Right ventricle myocardium inferior (tissue), 1 donor: ENCODE results near the gene IL23A. TPM values are rescaled to one million over a fixed set of nuclear protein-coding genes. Genes with fewer than 3 reads are reported as not detected.

ENCODE experiments used
- ATAC-seq: fragments of 200-7000 bp; cut with Tn5 transposase; one replicate; pipeline ENCODE4 v1.9.1; 2020; ENCODE audit warnings: mild to moderate bottlenecking, moderate library complexity
- DNase-seq: peaks from one replicate; pipeline ENCODE4 v3.0.0; 2021; ENCODE audit errors: missing footprints
- intact Hi-C: fragments of 100-400 bp; cut with DNase I; formaldehyde crosslinking; loops from one replicate; pipeline ENCODE4 v1.11.0; 2022
- long read RNA-seq: library from polyadenylated mRNA; unstranded; transcript quantifications from one replicate; pipeline ENCODE4 v2.0.0, GENCODE V29; 2021
- total RNA-seq: library from RNA; stranded (reverse); fragmentation: NEBNext Ultra II Directional; extraction: Animal tissue kit (Norgen Biotek cat#: 25700); gene quantifications from one replicate; pipeline ENCODE4 v1.2.1, GENCODE V29; 2021
- donor health status: DM: no; HTN: yes; CAD: no; lungs with severe emphysema.

Gene IL23A, protein sequence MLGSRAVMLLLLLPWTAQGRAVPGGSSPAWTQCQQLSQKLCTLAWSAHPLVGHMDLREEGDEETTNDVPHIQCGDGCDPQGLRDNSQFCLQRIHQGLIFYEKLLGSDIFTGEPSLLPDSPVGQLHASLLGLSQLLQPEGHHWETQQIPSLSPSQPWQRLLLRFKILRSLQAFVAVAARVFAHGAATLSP
- total RNA-seq = not detected
- long read RNA-seq = 0 reads

DNA sequence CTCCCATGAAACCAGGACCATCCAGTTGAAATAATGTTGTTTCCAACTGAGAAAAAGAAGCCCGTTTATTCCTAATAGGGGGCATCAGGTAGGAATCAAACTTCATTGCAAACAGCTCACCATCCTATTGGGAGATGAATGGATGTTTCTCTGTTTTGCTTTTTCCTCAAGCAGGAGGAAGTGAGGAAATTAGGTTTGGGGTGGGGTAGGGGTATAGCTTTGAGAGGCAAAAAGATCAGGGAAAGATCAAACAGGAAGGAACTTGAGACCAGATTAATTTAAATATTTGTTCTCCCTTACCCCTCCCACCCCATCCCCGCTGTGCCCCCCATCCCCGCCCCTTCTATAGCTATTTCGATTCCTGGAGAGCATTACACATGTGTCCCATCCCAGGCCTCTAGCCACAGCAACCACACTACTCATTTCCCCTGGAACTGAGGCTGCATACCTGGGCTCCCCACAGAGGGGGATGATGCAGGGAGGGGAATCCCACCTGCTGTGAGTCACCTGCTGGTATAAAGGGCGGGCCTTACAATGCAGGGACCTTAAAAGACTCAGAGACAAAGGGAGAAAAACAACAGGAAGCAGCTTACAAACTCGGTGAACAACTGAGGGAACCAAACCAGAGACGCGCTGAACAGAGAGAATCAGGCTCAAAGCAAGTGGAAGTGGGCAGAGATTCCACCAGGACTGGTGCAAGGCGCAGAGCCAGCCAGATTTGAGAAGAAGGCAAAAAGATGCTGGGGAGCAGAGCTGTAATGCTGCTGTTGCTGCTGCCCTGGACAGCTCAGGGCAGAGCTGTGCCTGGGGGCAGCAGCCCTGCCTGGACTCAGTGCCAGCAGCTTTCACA, at the start of gene IL23A:
Gene IL23A (plus strand): TSS at position 577 of the 850 bp plus-strand sequence. CDS start 161 bp downstream, at position 738.
- ATAC-seq (no peak), DNase-seq (no peak)
- intact Hi-C loops = no loop called here

DNA sequence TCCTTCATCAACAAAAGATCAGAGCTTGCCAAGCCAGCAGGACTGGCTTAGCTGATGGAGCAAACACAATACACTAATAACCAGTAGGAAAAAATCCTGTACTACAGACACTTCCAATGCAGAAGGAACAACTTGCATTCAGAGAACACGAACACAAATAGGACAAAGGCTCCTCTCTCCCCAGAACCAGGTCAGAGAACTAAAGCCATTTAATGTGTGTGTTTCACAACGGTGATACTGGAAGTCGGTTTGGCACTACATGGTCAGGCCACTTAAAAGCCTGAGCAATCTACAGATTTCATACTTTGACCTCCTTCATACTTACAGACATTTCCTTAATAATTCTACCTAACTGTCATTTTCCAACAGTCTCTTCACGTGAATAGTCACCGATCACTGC, 44.9 kb upstream of the IL23A start:
- ATAC-seq (no peak), DNase-seq (no peak)
- intact Hi-C loops = no loop called here

DNA sequence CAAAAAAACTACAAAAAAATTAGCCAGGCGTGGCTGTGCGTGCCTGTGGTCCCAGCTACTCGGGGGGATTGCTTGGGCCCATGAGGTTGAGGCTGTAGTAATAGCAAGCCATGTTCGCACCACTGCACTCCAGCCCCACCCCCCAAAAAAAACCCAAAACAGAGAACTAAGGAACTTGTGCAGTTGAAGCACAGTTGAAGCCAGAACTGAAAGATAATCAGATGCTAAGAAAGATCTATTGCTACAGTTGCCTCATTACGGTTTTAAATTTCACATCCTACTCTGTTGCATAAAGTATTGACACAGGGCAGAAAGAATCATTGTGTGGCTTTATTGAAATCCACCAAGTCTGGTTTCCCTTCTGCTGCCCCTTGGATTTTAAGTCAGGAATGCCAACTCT, 42.4 kb upstream of the IL23A start:
- no peak for DNase-seq
- ATAC-seq = no peak
- intact Hi-C loops = no loop called here

GRCh38 chr12:56297400-56297799, 41.3 kb upstream of the IL23A start:
- no peak for DNase-seq
- intact Hi-C loops = no loop called here
- ATAC-seq = no peak

- intact Hi-C loops = no loop called here
- no peak for ATAC-seq
- DNase-seq = no peak
These were observed 39.9 kb upstream of the IL23A start for GRCh38 chr12:56298828-56299227.

GRCh38 chr12:56299308-56299852, 39.3 kb upstream of the IL23A start:
- intact Hi-C loops = no loop called here
- DNase-seq = no peak
- ATAC-seq = peak; percentile 3

DNA sequence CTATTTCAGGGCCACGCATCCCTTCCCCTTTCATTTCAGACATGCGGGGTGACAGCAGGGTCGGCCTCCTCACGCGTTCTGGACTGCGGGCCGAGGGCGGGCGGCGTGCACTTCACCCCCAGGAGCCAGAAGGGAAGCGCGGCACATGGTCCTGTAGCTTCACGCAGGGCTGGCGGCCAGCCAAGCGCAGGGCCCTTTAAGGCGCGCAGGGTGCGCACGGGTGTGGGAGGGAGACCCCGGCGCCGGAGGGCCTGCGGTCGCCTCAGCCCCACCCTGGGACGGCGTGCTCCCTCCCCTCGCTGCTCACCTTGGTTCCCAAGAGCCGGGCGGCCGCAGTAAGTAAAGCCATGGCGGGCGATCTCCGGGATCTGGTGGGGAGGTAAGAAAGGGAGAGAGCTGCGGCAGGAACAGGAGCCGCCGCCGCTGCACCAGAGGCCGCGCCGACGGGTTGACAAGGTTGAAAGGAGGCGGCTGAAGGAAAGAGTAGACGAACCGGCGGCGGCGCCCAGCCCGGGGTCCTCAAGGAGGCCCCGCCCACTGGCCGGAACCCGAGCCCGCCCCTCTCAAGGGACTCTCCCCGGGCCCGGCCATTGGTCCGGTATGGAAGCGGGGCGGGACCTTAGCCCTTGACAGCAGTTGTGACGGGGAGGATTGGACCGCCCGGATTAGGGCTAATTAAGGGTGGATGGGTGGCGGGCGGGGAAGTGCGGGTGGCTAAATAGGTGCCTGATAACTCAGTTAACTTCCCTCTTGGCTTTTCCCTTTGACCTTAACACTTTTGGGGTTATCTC, 38.6 kb upstream of the IL23A start, which contains the start of gene CS:
Gene CS (minus strand): TSS at position 478 of the 791 bp plus-strand sequence. CDS start 129 bp downstream, at position 349.
- intact Hi-C loops = loop anchor here (1.0 to 2.0 kb wide), 4 partner anchors 16 to 181 kb away; partner anchors contain the start of genes COQ10A, NABP2 and ZC3H10
- DNase-seq (peak; percentile 100), ATAC-seq (peak; percentile 98)

DNA sequence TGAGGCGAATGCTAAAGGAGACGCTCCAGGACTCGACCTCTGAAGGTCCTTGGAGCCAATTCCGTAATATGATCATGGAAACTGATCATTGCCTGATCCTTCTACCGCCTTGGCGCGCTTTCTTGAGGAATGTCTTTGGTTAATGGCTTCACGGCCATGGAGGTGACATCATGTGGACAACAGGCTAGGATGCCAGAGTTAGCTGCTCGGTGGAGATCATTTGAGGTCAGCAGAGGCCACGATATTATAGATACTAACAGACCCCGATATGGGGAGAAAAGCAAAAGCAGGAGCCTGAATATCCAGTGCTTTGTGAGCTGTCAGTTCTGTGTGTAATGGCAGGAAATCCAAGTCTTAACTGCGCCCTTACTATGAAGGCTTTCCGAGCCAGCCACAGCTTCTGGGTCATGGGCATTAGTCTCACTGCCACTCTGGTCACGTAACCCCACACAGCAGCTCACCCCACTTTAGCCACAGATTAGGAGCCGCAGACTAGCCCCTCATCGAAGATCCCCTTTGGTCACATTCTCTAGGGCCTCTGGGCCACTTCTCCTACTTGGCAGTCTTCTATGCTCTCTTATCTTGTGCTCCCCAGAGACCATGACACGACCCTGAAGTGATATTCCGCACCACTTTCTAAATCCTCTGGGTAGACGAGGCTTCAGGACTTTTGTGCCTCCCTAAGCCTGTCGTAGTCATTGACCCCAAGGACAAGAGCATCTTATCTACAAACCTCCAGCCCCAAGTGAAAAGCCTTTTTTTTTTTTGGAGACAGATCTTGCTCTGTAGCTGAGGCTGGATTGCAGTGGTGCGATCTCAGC, 37.8 kb upstream of the IL23A start:
- intact Hi-C loops = loop anchor here (1.0 to 2.0 kb wide), 4 partner anchors 15 to 182 kb away; partner anchors contain the start of genes COQ10A, NABP2 and ZC3H10
- ATAC-seq (peak; percentile 14), DNase-seq (peak; percentile 62)

DNA sequence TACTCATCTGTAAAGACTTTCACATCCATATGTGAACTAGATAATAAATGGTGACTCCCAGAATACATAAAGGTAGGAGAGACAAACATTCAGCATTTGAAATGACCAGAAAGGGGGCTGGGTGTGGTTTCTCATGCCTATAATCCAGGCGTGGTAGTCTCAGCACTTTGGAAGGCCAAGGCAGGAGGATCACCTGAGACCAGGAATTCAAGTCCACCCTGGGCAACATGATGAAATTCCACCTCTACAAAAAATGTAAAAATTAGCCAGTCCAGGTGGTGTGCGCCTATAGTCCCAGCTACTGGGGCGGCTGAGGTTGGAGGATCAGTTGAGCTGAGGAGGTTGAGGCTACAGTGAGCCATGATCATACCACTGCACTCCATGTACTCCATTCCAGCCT, 34.4 kb upstream of the IL23A start:
- no peak for ATAC-seq
- intact Hi-C loops = no loop called here
- DNase-seq = no peak

- intact Hi-C loops = no loop called here
- DNase-seq = no peak
- no peak for ATAC-seq
These were observed 33.7 kb upstream of the IL23A start for GRCh38 chr12:56304872-56305590.

DNA sequence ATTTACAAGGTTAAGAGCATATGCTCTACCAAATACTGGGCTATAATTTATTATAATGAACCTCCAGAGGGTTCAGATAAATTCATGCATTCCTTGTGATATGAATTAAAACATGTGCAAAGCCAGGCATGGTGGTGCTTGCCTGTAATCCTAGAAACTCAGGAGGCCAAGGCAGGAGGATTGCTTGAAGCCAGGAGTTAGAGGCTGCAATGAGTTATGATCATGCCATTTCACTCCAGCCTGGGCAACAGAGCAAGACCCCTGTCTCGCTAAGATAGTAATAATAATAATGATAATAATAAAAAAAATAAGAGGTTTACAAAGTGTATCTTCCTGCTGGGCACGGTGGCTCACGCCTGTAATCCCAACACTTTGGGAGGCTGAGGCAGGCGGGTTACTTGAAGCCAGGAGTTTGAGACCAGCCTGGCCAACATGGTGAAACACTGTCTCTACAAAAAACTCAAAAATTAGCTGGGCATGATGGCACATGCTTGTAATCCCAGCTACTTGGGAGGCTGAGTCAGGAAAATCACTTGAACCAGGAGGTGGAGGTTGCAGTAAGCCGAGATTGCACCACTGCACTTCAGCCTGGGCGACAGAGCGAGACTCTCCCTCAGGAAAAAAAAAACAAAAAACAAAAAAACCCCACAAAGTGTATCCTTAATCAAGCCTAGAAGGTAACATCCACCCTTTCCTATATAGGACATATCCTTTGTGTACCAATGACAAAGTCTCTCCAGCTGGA, 31.3 kb upstream of the IL23A start:
- intact Hi-C loops = no loop called here
- no peak for DNase-seq
- no peak for ATAC-seq

- DNase-seq = no peak
- ATAC-seq = no peak
- intact Hi-C loops = no loop called here
These were observed 30.0 kb upstream of the IL23A start for GRCh38 chr12:56308714-56309113.

DNA sequence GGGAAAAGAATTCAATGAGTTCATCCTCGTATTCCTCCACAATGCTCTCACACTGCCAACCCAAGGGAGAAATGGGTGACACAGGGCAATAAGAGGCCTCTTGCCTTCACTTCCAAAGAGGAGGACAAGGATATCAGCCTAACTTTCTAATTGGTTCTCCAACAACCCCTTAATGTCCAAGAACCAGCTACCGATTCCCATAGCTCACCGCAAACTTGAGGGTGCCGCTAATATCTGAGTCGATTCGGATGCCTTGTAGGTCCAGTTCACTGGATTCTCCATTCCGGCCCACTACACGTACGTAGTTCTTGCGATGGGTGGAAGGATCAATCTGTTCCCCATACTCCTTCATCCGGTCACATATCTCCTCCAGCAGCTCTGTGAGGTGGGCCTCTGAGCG, 27.7 kb upstream of the IL23A start:
- ATAC-seq (no peak), DNase-seq (no peak)
- intact Hi-C loops = no loop called here

DNA sequence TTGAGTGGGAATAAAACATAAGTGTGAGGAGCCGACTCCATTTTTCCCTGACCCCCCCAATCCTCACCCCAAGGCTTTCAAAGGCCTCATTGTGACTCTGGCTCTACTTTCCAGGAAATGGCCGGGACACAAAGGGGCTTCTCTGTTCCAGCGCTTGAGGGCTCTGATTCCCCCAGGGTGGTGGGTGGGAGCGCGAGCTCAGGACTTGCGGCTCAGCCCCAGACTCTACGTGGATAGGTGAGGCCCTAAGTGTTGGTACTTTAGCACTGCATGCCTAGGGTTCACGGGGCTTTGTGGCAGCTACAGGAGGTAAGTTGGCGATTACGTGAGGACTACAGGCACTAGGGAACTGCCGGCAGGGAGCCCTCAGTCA, 23.4 kb upstream of the IL23A start:
- no peak for ATAC-seq
- intact Hi-C loops = no loop called here

DNA sequence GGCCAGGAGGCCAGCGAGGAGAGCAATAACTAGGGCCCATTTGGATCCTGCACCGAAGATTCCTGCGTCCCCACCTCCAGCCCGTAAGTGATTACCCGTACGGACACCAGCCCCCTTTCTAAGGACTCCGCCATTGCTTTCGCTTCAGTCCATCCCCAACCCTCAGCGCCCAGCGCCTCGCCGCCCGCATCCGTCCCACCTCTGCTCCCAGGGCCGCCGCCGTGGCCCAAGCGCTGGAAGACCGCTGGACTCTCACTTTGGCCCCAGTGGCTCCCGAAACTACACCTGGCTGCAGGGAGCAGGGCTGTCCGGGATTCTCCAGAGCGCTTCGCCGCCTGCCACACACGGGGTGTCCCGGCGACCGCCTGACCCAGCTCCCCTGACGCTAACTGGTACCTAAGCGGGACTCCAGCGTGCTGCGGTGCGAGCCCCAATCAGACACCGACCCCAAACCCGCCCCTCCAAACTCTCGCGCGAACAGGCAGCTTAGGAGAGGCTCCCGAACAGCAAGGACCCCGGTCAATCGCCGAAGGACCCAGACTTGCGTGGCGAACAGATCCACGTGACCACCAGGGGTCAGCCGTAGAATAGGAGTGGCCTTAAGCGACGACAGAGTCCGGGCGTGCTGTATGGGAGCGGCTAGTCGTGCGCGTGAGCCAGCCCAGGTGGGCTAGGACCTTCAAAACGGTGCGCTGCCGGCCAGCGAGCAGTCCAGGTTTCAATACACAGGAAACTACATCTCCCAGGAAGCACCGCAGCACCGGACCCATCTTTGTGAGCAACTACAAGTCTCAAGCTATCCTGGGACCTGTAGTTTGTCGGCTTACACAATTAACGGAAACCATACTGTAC, 22.8 kb upstream of the IL23A start, which contains the start of gene CNPY2:
Gene CNPY2 (minus strand): TSS at position 367 of the 852 bp plus-strand sequence. CDS start 771 bp downstream, outside the sequence.
- intact Hi-C loops = loop anchor here (1.0 kb wide), 2 partner anchors 16 to 148 kb away; partner anchors contain the start of gene CS
- peak; percentile 97 for ATAC-seq

More for the DNA sequence above, 23.4 kb upstream of the IL23A start:
- no peak for DNase-seq

GRCh38 chr12:56317675-56318074, 21.0 kb upstream of the IL23A start:
- intact Hi-C loops = no loop called here
- ATAC-seq (no peak), DNase-seq (no peak)

More for the DNA sequence above, 22.8 kb upstream of the IL23A start, which contains the start of gene CNPY2:
- peak; percentile 97 for DNase-seq
